ENCODE data around the gene HAUS1.
"Not testable (repeated sequence)": the region's sequence is repeated elsewhere in the genome, so short reads cannot be mapped to it uniquely, and the experiment has no call there.

The HAUS1 gene

GRCh38 chr18:46095532-46095931 is 8.7 kb upstream of the HAUS1 start:
- DNase-seq: no peak

GRCh38 chr18:46096651-46097300 is 7.4 kb upstream of the HAUS1 start:
- DNase-seq: no peak

- no peak for DNase-seq
Observed at GRCh38 chr18:46097431-46097800, 6.8 kb upstream of the HAUS1 start.

- DNase-seq: peak; percentile 51
Observed at GRCh38 chr18:46097801-46098615, 6.2 kb upstream of the HAUS1 start, which contains the start of gene ATP5F1A. TSS of gene ATP5F1A (minus strand) at chr18:46098296. CDS start at chr18:46098231, 65 bp downstream.

GRCh38 chr18:46098616-46098933 is 5.6 kb upstream of the HAUS1 start:
- DNase-seq: no peak

GRCh38 chr18:46099463-46099862 is 4.7 kb upstream of the HAUS1 start:
- no peak for DNase-seq

- no peak for DNase-seq
Observed at GRCh38 chr18:46109386-46109785, 5.2 kb downstream of the HAUS1 start.

GRCh38 chr18:46110406-46110805 is 6.2 kb downstream of the HAUS1 start:
- no peak for DNase-seq

- no peak for DNase-seq
Observed at GRCh38 chr18:46113751-46114150, 9.6 kb downstream of the HAUS1 start.

- not testable (repeated sequence) for DNase-seq
Observed at GRCh38 chr18:46126625-46127024, 22.4 kb downstream of the HAUS1 start.

- no peak for DNase-seq
Observed at GRCh38 chr18:46130061-46130460, 25.9 kb downstream of the HAUS1 start.

- not testable (repeated sequence) for DNase-seq
Observed at GRCh38 chr18:46130549-46130948, 26.4 kb downstream of the HAUS1 start.

GRCh38 chr18:46133534-46133933 is 29.3 kb downstream of the HAUS1 start:
- no peak for DNase-seq

GRCh38 chr18:46134920-46135675 is 30.9 kb downstream of the HAUS1 start:
- DNase-seq: no peak

- DNase-seq: no peak
Observed at GRCh38 chr18:46140173-46140572, 36.0 kb downstream of the HAUS1 start.

GRCh38 chr18:46141199-46141598 is 37.0 kb downstream of the HAUS1 start:
- no peak for DNase-seq

- no peak for DNase-seq
Observed at GRCh38 chr18:46148810-46149209, 44.6 kb downstream of the HAUS1 start.

- DNase-seq: no peak
Observed at GRCh38 chr18:46152436-46152807, 48.2 kb downstream of the HAUS1 start.

- DNase-seq: no peak
Observed at GRCh38 chr18:46152808-46153617, 48.8 kb downstream of the HAUS1 start.

- no peak for DNase-seq
Observed at GRCh38 chr18:46155641-46156051, 51.5 kb downstream of the HAUS1 start.

GRCh38 chr18:46156124-46156745 is 52.0 kb downstream of the HAUS1 start:
- DNase-seq: no peak

- DNase-seq: no peak
Observed at GRCh38 chr18:46156843-46157242, 52.7 kb downstream of the HAUS1 start.
